Measurements from ENCODE around the gene KLF9. TPM values are rescaled to one million over a fixed set of nuclear protein-coding genes. Genes with fewer than 3 reads are reported as not detected.

The KLF9 gene
- total and polyA plus RNA-seq, 9 of the 15 experiments (the other 6 are each of a cell fraction or from before 2014, with no cell fraction given): 3.3 to 11.9 (median 6.9) TPM

- no peak for TF ChIP-seq RBM17 (IDR thresholded peaks at IDR 0.05; ENCODE audit: borderline replicate concordance, low read depth, low read length)
- peak; percentile 51; the same call in 1 of the 2 replicates for TF ChIP-seq MXI1 (IDR thresholded peaks at IDR 0.05; ENCODE audit: low read depth, low read length)
- TF ChIP-seq TEAD4 (IDR thresholded peaks at IDR 0.05; ENCODE audit: low read length): no peak
- TF ChIP-seq TEAD4 (CRISPR knock-in tag; IDR thresholded peaks at IDR 0.05; ENCODE audit: borderline replicate concordance): no peak
- TF ChIP-seq HSF4 (CRISPR knock-in tag; IDR thresholded peaks at IDR 0.05; ENCODE audit: borderline replicate concordance): no peak
- TF ChIP-seq RUNX1 (IDR thresholded peaks at IDR 0.05; ENCODE audit: low read depth): no peak
- no peak; the same call in 1 of the 2 replicates for TF ChIP-seq KAT7 (CRISPR knock-in tag; IDR thresholded peaks at IDR 0.05; ENCODE audit: borderline replicate concordance)
- no peak for TF ChIP-seq KLF6 (CRISPR knock-in tag; IDR thresholded peaks at IDR 0.05; ENCODE audit: borderline replicate concordance)
- TF ChIP-seq ZNF785 (CRISPR knock-in tag; IDR thresholded peaks at IDR 0.05): no peak
- TF ChIP-seq, protein P1, sequence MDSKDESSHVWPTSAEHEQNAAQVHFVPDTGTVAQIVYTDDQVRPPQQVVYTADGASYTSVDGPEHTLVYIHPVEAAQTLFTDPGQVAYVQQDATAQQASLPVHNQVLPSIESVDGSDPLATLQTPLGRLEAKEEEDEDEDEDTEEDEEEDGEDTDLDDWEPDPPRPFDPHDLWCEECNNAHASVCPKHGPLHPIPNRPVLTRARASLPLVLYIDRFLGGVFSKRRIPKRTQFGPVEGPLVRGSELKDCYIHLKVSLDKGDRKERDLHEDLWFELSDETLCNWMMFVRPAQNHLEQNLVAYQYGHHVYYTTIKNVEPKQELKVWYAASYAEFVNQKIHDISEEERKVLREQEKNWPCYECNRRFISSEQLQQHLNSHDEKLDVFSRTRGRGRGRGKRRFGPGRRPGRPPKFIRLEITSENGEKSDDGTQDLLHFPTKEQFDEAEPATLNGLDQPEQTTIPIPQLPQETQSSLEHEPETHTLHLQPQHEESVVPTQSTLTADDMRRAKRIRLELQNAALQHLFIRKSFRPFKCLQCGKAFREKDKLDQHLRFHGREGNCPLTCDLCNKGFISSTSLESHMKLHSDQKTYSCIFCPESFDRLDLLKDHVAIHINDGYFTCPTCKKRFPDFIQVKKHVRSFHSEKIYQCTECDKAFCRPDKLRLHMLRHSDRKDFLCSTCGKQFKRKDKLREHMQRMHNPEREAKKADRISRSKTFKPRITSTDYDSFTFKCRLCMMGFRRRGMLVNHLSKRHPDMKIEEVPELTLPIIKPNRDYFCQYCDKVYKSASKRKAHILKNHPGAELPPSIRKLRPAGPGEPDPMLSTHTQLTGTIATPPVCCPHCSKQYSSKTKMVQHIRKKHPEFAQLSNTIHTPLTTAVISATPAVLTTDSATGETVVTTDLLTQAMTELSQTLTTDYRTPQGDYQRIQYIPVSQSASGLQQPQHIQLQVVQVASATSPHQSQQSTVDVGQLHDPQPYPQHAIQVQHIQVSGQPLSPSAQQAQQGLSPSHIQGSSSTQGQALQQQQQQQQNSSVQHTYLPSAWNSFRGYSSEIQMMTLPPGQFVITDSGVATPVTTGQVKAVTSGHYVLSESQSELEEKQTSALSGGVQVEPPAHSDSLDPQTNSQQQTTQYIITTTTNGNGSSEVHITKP (IDR thresholded peaks at IDR 0.05; ENCODE audit: partially characterized antibody): peak; percentile 63
- TF ChIP-seq ZNF274 (IDR thresholded peaks at IDR 0.05; ENCODE audit: borderline replicate concordance, low read depth, low read length): no peak
- TF ChIP-seq, protein P2, sequence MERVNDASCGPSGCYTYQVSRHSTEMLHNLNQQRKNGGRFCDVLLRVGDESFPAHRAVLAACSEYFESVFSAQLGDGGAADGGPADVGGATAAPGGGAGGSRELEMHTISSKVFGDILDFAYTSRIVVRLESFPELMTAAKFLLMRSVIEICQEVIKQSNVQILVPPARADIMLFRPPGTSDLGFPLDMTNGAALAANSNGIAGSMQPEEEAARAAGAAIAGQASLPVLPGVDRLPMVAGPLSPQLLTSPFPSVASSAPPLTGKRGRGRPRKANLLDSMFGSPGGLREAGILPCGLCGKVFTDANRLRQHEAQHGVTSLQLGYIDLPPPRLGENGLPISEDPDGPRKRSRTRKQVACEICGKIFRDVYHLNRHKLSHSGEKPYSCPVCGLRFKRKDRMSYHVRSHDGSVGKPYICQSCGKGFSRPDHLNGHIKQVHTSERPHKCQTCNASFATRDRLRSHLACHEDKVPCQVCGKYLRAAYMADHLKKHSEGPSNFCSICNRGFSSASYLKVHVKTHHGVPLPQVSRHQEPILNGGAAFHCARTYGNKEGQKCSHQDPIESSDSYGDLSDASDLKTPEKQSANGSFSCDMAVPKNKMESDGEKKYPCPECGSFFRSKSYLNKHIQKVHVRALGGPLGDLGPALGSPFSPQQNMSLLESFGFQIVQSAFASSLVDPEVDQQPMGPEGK (CRISPR knock-in tag; IDR thresholded peaks at IDR 0.05; ENCODE audit: borderline replicate concordance): no peak
- TF ChIP-seq RFX7 (CRISPR knock-in tag; IDR thresholded peaks at IDR 0.05): no peak
- 0 out of 2 replicates have a peak, but pooled peaks have one; percentile 21 for TF ChIP-seq FOSL1 (tag; conservative IDR thresholded peaks at IDR 0.05)
- TF ChIP-seq MEF2D (tag; conservative IDR thresholded peaks at IDR 0.05; ENCODE audit: low read depth): no peak
- TF ChIP-seq ESRRB (CRISPR knock-in tag; IDR thresholded peaks at IDR 0.05; ENCODE audit: borderline replicate concordance): no peak
- no peak for TF ChIP-seq NFATC3 (IDR thresholded peaks at IDR 0.05)
- TF ChIP-seq CREM (IDR thresholded peaks at IDR 0.05; ENCODE audit: low read depth): no peak
- no peak for TF ChIP-seq SREBF1 (IDR thresholded peaks at IDR 0.05; ENCODE audit: borderline replicate concordance, low read depth, low read length)
- no peak for TF ChIP-seq ZNF586 (CRISPR knock-in tag; conservative IDR thresholded peaks at IDR 0.05)
- no peak for TF ChIP-seq JUN (IDR thresholded peaks at IDR 0.05; ENCODE audit: borderline replicate concordance, low read depth, low read length)
- no peak for TF ChIP-seq JUN (CRISPR knock-in tag; IDR thresholded peaks at IDR 0.05; ENCODE audit: borderline replicate concordance)
Measured at GRCh38 chr9:70411930-70412831, 2.3 kb downstream of the KLF9 start (continued).
